GM21515 (cell line): ENCODE results near the gene PLEKHN1.
"Not testable (repeated sequence)": the region's sequence is repeated elsewhere in the genome, so short reads cannot be mapped to it uniquely, and the experiment has no call there.

Experiments used
- ATAC-seq: cut with Tn5 transposase; IDR thresholded peaks from one replicate; pipeline ENCODE4 v1.9.1; 2021; ENCODE audit not compliant: unreplicated experiment

Gene PLEKHN1

DNA sequence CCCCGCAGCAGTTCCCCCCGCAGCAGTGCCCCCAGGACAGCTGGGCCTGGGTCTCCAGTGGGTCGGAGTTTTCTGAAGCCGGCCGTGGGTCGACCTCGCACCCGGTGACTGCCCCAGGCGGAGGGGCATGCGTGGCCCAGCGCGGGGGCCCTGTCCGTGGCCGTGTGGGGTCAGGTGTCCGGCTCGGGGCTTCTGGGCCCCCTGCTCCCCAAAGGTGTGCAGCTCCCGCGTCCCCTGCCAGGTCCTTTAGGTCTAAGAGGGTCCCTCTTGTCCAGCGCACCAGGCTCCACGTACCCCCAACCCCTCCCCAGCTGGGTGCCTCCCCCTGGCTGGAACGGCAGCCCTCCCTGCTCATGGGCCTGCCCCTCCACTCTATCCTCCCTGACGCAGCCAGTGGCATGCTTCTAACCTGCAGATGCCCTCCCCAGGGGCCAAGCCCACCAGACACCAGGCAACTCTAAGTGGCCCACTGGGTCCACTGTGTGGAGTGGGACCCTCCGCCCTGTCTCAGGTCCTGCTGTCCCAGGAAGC, 39.6 kb downstream of the PLEKHN1 start:
- no peak for ATAC-seq

DNA sequence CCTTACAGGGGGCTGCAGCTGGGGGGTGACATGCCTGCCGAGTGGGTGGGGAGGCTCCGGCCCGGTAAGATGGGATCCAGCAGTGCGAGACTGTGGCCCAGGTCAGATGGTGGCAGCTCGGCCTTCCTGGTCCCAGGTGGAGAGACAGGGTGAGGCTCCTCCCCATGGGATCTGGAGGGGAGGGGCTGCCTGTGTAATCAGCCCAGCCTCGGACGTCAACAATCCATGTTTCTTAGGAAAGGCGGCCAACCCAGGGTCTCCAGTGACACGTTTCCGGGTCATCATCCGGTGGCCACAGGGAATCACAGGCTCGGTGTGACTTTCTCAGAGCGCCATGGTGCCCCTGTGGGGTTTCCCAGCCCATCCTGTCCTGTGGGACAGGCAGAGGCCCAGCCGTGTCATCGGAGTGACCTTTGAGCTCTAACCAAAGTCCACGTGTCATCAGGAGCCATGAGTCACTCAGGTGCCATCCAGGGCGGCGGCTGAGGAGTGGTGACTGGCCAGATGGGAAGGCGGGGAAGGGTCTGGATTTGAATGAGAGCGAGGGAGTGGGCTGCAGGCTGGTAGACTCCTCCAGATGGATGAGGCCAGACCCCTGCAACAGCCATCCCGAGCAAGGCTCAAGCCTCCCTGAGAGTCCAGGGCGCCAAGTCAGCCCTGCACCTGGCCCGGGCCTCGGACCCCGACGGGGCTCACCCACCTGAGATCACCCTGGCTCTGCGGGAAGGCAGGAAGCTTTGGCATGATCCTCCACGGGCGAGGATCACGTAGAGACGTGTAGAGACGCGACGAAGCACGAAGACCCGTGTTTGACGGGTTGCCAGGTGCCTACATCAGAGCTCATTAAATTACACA, 40.2 kb downstream of the PLEKHN1 start:
- ATAC-seq = no peak

DNA sequence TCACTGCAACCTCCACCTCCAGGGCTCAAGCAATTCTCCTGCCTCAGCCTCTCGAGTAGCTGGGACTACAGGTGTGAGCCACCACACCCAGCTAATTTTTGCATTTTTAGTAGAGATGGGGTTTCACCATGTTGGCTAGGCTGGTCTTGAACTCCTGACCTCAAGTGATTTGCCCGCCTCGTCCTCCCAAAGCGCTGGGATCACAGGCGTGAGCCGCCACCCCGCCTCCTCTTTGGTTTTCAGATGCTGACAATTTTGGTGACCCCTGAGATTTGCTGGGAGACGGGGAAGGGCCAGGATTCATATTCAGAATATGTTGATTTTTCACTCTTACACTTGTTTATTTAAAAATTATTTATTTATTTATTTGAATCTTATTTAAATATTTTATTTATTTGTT, 43.8 kb downstream of the PLEKHN1 start:
- ATAC-seq = not testable (repeated sequence)

DNA sequence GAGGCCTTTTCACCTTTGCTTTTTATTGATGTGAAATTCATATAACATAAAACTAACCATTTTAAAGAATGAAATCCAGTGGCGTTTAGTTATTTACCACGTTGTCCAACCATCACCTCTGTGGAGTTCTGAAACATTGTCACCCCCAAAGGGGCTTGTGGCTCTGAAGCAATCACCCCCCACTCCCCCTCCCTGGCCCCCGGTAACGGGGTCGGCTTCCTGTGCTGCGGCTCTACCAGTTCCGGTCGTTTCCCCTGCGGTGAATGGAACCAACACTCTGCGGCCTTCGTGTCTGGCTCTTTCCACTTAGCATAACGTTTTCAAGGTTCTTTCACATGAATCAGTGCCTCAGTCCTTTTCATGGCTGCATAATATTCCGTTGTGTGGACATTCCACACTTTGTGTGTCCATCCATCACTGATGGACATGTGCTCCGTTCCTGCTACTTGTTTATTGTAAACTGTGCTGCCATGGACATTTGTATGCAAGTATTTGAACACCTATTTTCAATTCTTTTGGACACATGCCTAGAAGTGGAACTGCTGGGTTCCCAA, 45.2 kb downstream of the PLEKHN1 start:
- no peak for ATAC-seq

GRCh38 chr1:1012736-1013104, 46.4 kb downstream of the PLEKHN1 start:
- ATAC-seq = not testable (repeated sequence)

DNA sequence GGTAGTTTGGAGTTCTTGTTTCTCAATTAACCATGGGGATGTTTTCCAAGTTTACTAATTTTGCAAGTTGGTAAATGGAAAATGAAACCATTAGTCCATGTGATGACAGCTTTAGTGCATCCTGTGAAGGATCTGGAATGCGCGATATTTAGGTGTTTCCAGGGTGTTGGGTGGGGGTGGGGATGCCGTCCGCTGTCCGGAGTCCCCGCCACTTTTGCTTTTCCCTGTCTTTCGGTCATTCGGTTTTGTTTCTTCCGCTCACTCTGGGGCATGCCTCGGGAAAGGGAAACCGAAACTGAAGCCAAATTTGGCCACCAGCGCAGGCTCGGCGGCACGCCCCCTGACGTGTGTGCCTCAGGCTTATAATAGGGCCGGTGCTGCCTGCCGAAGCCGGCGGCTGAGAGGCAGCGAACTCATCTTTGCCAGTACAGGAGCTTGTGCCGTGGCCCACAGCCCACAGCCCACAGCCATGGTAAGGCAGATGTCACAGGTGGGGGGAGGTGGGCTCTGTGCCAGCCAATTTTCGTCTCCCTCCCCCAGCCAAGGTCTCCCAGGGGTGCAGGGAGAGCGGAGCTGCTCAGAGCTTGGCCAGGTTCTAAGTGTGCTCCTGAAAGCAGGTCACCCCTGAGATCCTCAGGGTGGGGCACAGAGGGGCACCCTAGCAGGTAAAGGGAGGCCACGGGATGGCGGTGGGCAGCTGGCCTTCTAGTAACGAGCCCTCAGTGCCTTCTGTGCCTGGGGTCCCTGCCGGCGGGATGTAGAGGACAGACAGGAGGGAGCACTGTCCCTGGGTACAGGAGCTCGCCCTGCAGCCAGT, 47.0 kb downstream of the PLEKHN1 start, which contains the start of gene ISG15:
Gene ISG15, plus strand, starts transcription at position 393 of the 817 bp plus-strand sequence. Its CDS starts 77 bp downstream, at position 470.
- peak; percentile 70 for ATAC-seq

GRCh38 chr1:1013922-1014648, 47.8 kb downstream of the PLEKHN1 start:
- no peak for ATAC-seq

GRCh38 chr1:1014799-1015681, 48.8 kb downstream of the PLEKHN1 start:
- ATAC-seq = no peak

GRCh38 chr1:1017397-1018320, 51.4 kb downstream of the PLEKHN1 start:
- ATAC-seq = not testable (repeated sequence)

DNA sequence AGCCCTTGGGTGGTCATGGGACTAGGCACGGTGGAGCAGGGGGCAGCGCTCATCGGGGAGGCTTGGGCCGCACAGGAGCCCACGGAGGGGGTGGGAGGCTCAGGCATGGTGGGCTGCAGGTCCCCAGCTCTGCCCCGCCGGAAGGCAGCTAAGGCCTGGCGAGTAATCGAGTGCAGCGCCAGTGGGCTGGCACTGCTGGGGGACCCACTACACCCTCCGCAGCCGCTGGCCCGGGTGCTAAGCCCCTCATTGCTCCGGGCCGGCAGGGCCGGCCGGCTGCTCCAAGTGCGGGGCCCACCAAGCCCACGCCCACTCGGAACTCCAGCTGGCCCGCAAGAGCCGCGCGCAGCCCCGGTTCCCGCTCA, 52.0 kb downstream of the PLEKHN1 start:
- not testable (repeated sequence) for ATAC-seq

GRCh38 chr1:1019122-1019999, 53.1 kb downstream of the PLEKHN1 start:
- ATAC-seq = peak; percentile 57

DNA sequence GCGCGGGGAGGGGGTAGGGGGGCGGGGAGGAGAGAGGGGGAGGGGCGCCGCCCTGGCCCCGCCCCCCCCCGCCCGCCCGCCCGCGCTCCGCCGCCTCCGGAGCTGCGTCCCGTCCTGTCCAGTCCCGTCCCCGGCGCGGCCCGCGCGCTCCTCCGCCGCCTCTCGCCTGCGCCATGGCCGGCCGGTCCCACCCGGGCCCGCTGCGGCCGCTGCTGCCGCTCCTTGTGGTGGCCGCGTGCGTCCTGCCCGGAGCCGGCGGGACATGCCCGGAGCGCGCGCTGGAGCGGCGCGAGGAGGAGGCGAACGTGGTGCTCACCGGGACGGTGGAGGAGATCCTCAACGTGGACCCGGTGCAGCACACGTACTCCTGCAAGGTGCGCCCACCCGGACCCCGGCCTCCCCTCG, 53.7 kb downstream of the PLEKHN1 start, which contains the start of gene AGRN:
Gene AGRN, plus strand, starts transcription at position 121 of the 405 bp plus-strand sequence. Its CDS starts 53 bp downstream, at position 174.
- peak; percentile 36 for ATAC-seq

- peak; percentile 6 for ATAC-seq
These were observed 54.2 kb downstream of the PLEKHN1 start for GRCh38 chr1:1020415-1021009.

GRCh38 chr1:1021010-1021919, 55.0 kb downstream of the PLEKHN1 start:
- no peak for ATAC-seq

- ATAC-seq = no peak
These were observed 55.6 kb downstream of the PLEKHN1 start for GRCh38 chr1:1021920-1022259.

GRCh38 chr1:1022302-1023009, 56.2 kb downstream of the PLEKHN1 start:
- ATAC-seq = no peak
